Mesenchymal stem cell (in vitro differentiated cells and primary cell): ENCODE data around the gene TMEM51.

ENCODE experiments used
- DNase-seq: peaks from one replicate; pipeline ENCODE4 v3.0.0-alpha.2; 2013
- H2AFZ ChIP-seq: one replicate; pipeline ENCODE4 v1.6.1; 2013; ENCODE audit warnings: low read depth, mild to moderate bottlenecking, control low read depth, inconsistent platforms, low read length, moderate library complexity
- H2AK5ac ChIP-seq: 2 replicates; pipeline ENCODE4 v1.6.1; 2013; ENCODE audit warnings: low read length, moderate library complexity, mild to moderate bottlenecking, inconsistent platforms; ENCODE audit not compliant: severe bottlenecking
- H2BK120ac ChIP-seq: one replicate; pipeline ENCODE4 v1.6.1; 2013; ENCODE audit warnings: low read depth, mild to moderate bottlenecking, inconsistent platforms, low read length, moderate library complexity
- H2BK12ac ChIP-seq, 2 experiments: one replicate each; pipeline ENCODE4 v1.6.1; 2013; ENCODE audit warnings: inconsistent platforms in 2 of 2, low read length in 2 of 2, mild to moderate bottlenecking in 2 of 2, moderate library complexity in 2 of 2, control low read depth in 1 of 2
- H2BK15ac ChIP-seq: one replicate; pipeline ENCODE4 v1.6.1; 2013; ENCODE audit warnings: mild to moderate bottlenecking, low read depth, inconsistent platforms; ENCODE audit not compliant: poor library complexity, severe bottlenecking
- H2BK5ac ChIP-seq: 2 replicates; pipeline ENCODE4 v1.6.1; 2013; ENCODE audit warnings: low read depth, mild to moderate bottlenecking, low read length, control low read depth, inconsistent platforms; ENCODE audit not compliant: poor library complexity, severe bottlenecking
- H3K14ac ChIP-seq, 2 experiments: one replicate each; pipeline ENCODE4 v1.6.1; 2013; ENCODE audit warnings: inconsistent platforms in 2 of 2, low read length in 2 of 2, control low read depth in 1 of 2, mild to moderate bottlenecking in 1 of 2, moderate library complexity in 1 of 2
- H3K18ac ChIP-seq, 2 experiments: one replicate each; pipeline ENCODE4 v1.6.1; 2013; ENCODE audit warnings: inconsistent platforms in 2 of 2, low read length in 2 of 2, control low read depth in 1 of 2, low read depth in 1 of 2, mild to moderate bottlenecking in 1 of 2
- H3K23ac ChIP-seq, 2 experiments: one replicate each; pipeline ENCODE4 v1.6.1; 2013; ENCODE audit warnings: inconsistent platforms in 2 of 2, low read length in 2 of 2, mild to moderate bottlenecking in 2 of 2, moderate library complexity in 2 of 2, control low read depth in 1 of 2
- H3K27ac ChIP-seq: 2 replicates; pipeline ENCODE4 v1.5.1; 2013; ENCODE audit warnings: mild to moderate bottlenecking, moderate library complexity, low read length, control low read depth, inconsistent platforms; ENCODE audit not compliant: poor library complexity, severe bottlenecking
- H3K27me3 ChIP-seq, 2 experiments: 2 replicates each; pipeline versions ENCODE4 v1.6.1 to v1.7.0; 2013; ENCODE audit warnings: low read length in 2 of 2, mild to moderate bottlenecking in 2 of 2, moderate library complexity in 2 of 2, control low read depth in 1 of 2, inconsistent platforms in 1 of 2; ENCODE audit not compliant: control insufficient read depth in 1 of 2, insufficient read depth in 1 of 2
- H3K36me3 ChIP-seq, 2 experiments: 2 replicates each; pipeline versions ENCODE4 v1.6.1 to v1.7.0; 2013; ENCODE audit warnings: low read length in 2 of 2, control low read depth in 1 of 2, inconsistent platforms in 1 of 2, low read depth in 1 of 2, mild to moderate bottlenecking in 1 of 2; ENCODE audit not compliant: insufficient read depth in 2 of 2, control insufficient read depth in 1 of 2
- H3K4ac ChIP-seq, 2 experiments: one replicate each; pipeline ENCODE4 v1.6.1; 2013; ENCODE audit warnings: inconsistent platforms in 2 of 2, low read length in 2 of 2, mild to moderate bottlenecking in 2 of 2, moderate library complexity in 2 of 2, control low read depth in 1 of 2, low read depth in 1 of 2
- H3K4me1 ChIP-seq: 2 replicates; pipeline ENCODE4 v1.6.1; 2013; ENCODE audit warnings: low read depth, low read length, control low read depth; ENCODE audit not compliant: control insufficient read depth, insufficient read depth
- H3K4me2 ChIP-seq: 2 replicates; pipeline ENCODE4 v1.6.1; 2013; ENCODE audit warnings: low read length, mild to moderate bottlenecking, inconsistent platforms; ENCODE audit not compliant: poor library complexity, severe bottlenecking
- H3K4me3 ChIP-seq, 2 experiments: 2 replicates each; pipeline versions ENCODE4 v1.5.1 to v1.7.0; 2013; ENCODE audit warnings: low read length in 2 of 2, mild to moderate bottlenecking in 2 of 2, control low read depth in 1 of 2, low read depth in 1 of 2; ENCODE audit not compliant: insufficient read depth in 1 of 2
- H3K79me1 ChIP-seq: replicated peaks from 2 replicates; pipeline ENCODE4 v1.6.1; 2013; ENCODE audit warnings: mild to moderate bottlenecking, control low read depth, low read length, inconsistent platforms; ENCODE audit not compliant: poor library complexity, severe bottlenecking
- H3K9ac ChIP-seq: 2 replicates; pipeline ENCODE4 v1.7.0; 2013; ENCODE audit warnings: mild to moderate bottlenecking, low read length, moderate library complexity
- H3K9me3 ChIP-seq: 2 replicates; pipeline ENCODE4 v1.7.0; 2013; ENCODE audit warnings: mild to moderate bottlenecking, low read length; ENCODE audit not compliant: control insufficient read depth
- H4K8ac ChIP-seq: one replicate; pipeline ENCODE4 v1.6.1; 2013; ENCODE audit warnings: inconsistent platforms, mild to moderate bottlenecking, low read length, moderate library complexity
- H4K91ac ChIP-seq: one replicate; pipeline ENCODE4 v1.6.1; 2013; ENCODE audit warnings: mild to moderate bottlenecking, low read length, inconsistent platforms
- WGBS: methylation state at CpG from one replicate; pipeline ENCODE4 v1.1.7; 2013; ENCODE audit warnings: mixed read lengths; 5-methylcytosine and 5-hydroxymethylcytosine counted together

Gene TMEM51

DNA sequence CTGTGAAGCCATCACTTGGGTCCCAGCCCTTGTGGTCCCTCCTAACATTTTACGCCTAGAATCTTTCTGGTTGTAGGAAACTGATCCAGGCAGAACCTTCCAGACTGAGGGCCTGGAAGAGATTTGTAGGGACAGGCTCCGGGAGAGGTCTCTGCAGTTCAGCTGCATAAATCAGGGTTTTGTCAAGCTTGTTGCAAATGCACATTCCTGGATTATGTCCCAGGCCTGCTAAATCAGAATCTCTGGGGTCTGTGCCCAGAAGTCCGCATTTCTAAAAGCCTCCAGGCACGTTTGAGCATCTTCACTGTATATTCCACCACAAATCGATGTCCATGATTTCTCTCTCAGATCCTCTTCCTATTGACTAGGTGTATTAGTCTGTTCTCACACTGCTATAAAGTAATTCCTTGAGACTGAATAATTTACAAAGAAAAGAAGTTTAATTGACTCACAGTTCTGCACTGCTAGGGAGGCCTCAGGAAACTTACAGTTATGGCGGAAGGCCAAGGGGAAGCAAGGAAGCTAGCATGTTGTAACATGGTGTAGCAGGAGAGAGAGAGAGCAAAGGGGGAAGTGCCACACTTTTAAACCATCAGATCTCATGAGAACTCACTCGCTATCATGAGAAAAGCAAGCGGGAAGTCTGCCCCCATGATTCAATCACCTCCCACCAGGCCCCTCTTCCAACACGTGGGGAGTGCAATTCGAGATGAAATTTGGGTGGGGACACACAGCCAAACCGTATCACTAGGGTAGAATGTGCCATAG is 92.2 kb downstream of the TMEM51 start:
- Histone ChIP-seq H2BK120ac (no peak overlapping the region), H3K27ac (no peak overlapping the region), H3K4me2 (no peak overlapping the region), H2AK5ac (no peak overlapping the region), H3K23ac (no peak overlapping the region), H3K4me1 (peaks cover 9% of the 10 kb centered on the region), H3K79me1 (no peaks in the 10 kb centered on the region), H2BK5ac (no peak overlapping the region), H2BK15ac (no peak overlapping the region), H3K36me3 (no peaks in the 10 kb centered on the region), H4K8ac (peak overlapping the region; percentile 32), H3K4ac (no peak overlapping the region), H2BK12ac (peak overlapping the region in 1 of 2 experiments; percentile 48), H3K4me3 (no peak overlapping the region), H3K9ac (no peak overlapping the region), H3K9me3 (peaks cover 2% of the 10 kb centered on the region), H3K27me3 (peaks cover 3 to 71% of the 10 kb centered on the region in 2 experiments), H3K18ac (no peak overlapping the region), H3K14ac (no peak overlapping the region), H2AFZ (no peak overlapping the region), H4K91ac (no peak overlapping the region)
- peak; percentile 66 for DNase-seq
- 69% methylated on average over 10 of the region's 11 CpGs for WGBS

DNA sequence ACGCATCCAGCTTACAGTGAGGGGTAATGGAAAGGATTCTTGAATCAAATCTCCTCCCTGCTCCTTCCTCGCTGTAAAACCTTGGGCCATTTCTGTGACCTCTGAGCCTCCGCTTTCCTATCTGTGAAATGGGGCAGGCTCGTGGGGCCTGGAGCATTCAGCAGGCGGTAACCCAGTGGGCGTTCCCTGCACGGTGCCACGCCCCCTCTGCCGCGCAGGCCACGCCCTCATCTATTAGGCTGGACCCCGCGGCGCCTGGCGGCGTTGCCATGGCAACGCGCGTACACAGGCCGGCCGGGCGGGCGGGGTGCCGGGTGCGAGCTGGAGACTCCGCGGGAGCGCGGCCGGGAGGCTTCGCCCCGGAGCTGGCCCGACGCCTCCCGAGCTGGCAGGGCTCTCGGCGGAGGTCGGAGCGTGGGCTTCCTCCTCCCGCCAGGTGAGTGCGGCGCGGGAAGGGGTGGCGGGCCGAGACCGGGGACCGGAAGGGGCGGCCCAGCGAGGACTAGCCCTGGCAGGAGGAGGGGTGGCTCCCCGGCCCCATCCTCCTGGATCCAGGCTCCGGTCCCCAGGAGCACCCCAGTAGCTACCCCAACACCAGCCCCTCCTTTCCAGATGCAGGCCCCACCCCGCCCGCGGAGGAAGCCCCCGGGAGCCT is 93.5 kb downstream of the TMEM51 start, which contains the start of gene FHAD1:
FHAD1 (plus strand) TSS at position 264 of the 655 bp plus-strand sequence. CDS start 4,562 bp downstream, outside the sequence.
- peak within 1 kb of the TSS; percentile 38 to 57 for H3K18ac ChIP-seq
- H3K4ac ChIP-seq = peak within 1 kb of the TSS in 1 of 2 experiments; percentile 76
- WGBS = 7% methylated on average over 52 of the region's 55 CpGs
- no peaks in the 10 kb centered on the region for H3K36me3 ChIP-seq
- H4K91ac ChIP-seq = peak within 1 kb of the TSS; percentile 36
- H3K14ac ChIP-seq = peak within 1 kb of the TSS in 1 of 2 experiments; percentile 74
- peaks cover 2% of the 10 kb centered on the region for H3K9me3 ChIP-seq
- H3K4me2 ChIP-seq = peak within 1 kb of the TSS; percentile 71
- H2BK15ac ChIP-seq = no peak within 1 kb of the TSS
- H2BK120ac ChIP-seq = no peak within 1 kb of the TSS
- H2BK12ac ChIP-seq = peak within 1 kb of the TSS in 1 of 2 experiments; percentile 54
- peaks cover 9% of the 10 kb centered on the region for H3K4me1 ChIP-seq
- H2AFZ ChIP-seq = peak within 1 kb of the TSS; percentile 56
- H3K4me3 ChIP-seq = peak within 1 kb of the TSS; percentile 54 to 78
- peak within 1 kb of the TSS; percentile 61 for H4K8ac ChIP-seq
- peaks cover 6 to 76% of the 10 kb centered on the region in 2 experiments for H3K27me3 ChIP-seq
- H2AK5ac ChIP-seq = no peak within 1 kb of the TSS
- H3K9ac ChIP-seq = peak within 1 kb of the TSS; percentile 28
- no peaks in the 10 kb centered on the region for H3K79me1 ChIP-seq
- peak; percentile 69 for DNase-seq
- H3K23ac ChIP-seq = peak within 1 kb of the TSS in 1 of 2 experiments; percentile 19
- H3K27ac ChIP-seq = no peak within 1 kb of the TSS
- H2BK5ac ChIP-seq = no peak within 1 kb of the TSS

DNA sequence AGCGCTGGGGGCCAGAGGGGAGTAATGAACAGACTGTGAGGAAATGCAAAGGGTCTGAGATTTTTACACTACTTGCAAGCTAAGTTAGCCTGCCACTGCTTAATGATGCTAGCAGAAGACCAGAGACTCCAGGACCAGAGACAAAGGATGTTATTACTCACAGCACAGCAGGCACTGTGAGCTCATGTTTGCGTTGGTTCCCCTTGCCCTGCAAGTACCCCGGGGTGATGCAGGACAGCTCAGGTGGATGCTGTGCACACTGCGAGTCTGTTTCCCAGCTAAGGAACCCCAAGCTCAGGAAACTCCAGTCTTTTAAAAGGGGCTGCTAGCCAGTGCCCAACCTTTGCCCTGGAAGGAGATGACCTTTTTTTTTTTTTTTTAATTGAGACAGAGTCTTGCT is 94.7 kb downstream of the TMEM51 start:
- Histone ChIP-seq H4K8ac (no peak overlapping the region), H3K36me3 (no peaks in the 10 kb centered on the region), H3K4me2 (no peak overlapping the region), H2BK12ac (no peak overlapping the region), H3K23ac (peak overlapping the region in 1 of 2 experiments; percentile 60), H2BK5ac (no peak overlapping the region), H3K9ac (no peak overlapping the region), H2AK5ac (no peak overlapping the region), H3K9me3 (peaks cover 2% of the 10 kb centered on the region), H3K27ac (no peak overlapping the region), H4K91ac (no peak overlapping the region), H3K4ac (no peak overlapping the region), H3K27me3 (peaks cover 6 to 76% of the 10 kb centered on the region in 2 experiments), H2AFZ (no peak overlapping the region), H3K4me1 (peaks cover 9% of the 10 kb centered on the region), H3K79me1 (no peaks in the 10 kb centered on the region), H3K4me3 (no peak overlapping the region), H3K18ac (no peak overlapping the region), H3K14ac (no peak overlapping the region), H2BK120ac (no peak overlapping the region), H2BK15ac (no peak overlapping the region)
- whole genome bisulfite sequencing = 93% methylated on average over 4 of the region's 4 CpGs
- no peak for DNase-seq

DNA sequence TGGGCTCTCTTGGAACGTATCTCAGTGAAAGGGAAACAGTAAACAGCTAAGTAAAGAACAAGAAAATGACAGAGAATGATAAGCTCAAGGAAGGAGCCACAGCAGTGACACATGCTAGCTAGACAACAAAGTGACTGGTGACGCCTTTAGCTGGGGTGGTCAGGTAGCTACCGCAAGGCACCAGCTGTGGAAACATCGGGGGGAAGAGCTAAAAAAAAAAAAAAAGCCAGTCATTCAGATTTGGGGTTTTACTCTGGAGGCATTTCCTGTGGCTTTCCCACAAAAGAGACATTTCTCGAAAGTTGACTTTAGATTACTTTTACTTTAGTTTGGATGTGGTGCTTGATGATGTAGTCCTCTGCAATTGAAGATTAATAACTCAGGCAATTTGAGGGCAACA is 95.5 kb downstream of the TMEM51 start:
- no peak overlapping the region for H4K8ac ChIP-seq
- peaks cover 2% of the 10 kb centered on the region for H3K9me3 ChIP-seq
- H3K27ac ChIP-seq = no peak overlapping the region
- 68% methylated on average over 5 of the region's 5 CpGs for WGBS
- no peak overlapping the region for H3K4me2 ChIP-seq
- H3K9ac ChIP-seq = no peak overlapping the region
- H3K4me3 ChIP-seq = no peak overlapping the region
- peaks cover 9% of the 10 kb centered on the region for H3K4me1 ChIP-seq
- H2BK120ac ChIP-seq = no peak overlapping the region
- no peak overlapping the region for H3K18ac ChIP-seq
- no peak overlapping the region for H2BK12ac ChIP-seq
- H3K79me1 ChIP-seq = no peaks in the 10 kb centered on the region
- H2BK15ac ChIP-seq = no peak overlapping the region
- no peak overlapping the region for H3K23ac ChIP-seq
- no peak overlapping the region for H4K91ac ChIP-seq
- DNase-seq = no peak
- H3K36me3 ChIP-seq = no peaks in the 10 kb centered on the region
- H3K14ac ChIP-seq = no peak overlapping the region
- no peak overlapping the region for H2AFZ ChIP-seq
- no peak overlapping the region for H2BK5ac ChIP-seq
- peaks cover 6 to 78% of the 10 kb centered on the region in 2 experiments for H3K27me3 ChIP-seq
- H3K4ac ChIP-seq = no peak overlapping the region
- H2AK5ac ChIP-seq = no peak overlapping the region
